Measurements from ENCODE around the gene GCLC. TPM values are rescaled to one million over a fixed set of nuclear protein-coding genes. Genes with fewer than 3 reads are reported as not detected.

GCLC gene
- polyA plus RNA-seq, 3 donors = 6.4 to 15.7 (median 10.1) TPM

DNA sequence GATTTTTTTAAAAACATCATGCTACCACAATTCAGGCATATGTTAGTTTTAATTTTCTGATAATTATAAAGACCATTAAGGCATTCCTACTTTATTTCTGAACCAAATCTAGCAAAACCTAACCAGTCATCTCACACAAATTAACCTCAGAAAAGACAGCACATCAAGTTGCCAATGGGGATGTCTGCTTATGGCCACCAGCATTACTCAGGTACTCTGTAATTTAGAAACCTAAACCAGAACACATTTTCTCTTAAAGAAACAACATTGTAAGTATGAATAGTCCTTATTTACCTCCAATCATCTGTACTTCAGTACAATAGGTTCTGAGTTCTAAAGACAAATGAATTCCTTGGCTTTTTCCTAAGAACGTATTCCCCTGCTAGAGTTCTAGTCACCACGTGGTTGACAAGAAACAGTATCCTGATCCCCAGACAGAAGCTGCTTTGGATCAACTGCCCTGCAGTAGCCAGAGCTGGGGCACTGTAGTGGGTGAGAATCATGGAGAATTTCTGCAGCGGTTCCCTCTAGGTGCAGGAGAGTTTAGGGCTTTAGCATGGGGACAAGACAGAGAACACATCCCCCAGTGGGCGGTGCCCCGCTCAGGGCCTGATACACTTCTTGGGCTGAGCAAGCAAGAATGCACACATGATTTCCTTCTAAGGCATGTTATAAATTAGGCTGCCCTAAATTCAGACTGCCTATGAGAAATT, 15.4 kb downstream of the GCLC start:
- Histone ChIP-seq H3K4me2 (replicated peaks; ENCODE audit: extremely low read depth, low read length, poor library complexity, severe bottlenecking) (no peak overlapping the region), H4K20me1 (ENCODE audit: insufficient read depth, low read length) (peaks cover 34% of the 10 kb centered on the region), H3K27me3 (ENCODE audit: control insufficient read depth in 2 of 2, insufficient read depth in 2 of 2, low read length in 2 of 2) (no peaks in the 10 kb centered on the region), H2AFZ (ENCODE audit: insufficient read depth, low read depth, low read length, poor library complexity, severe bottlenecking) (no peak overlapping the region), H3K9ac (ENCODE audit: insufficient read depth, low read length, poor library complexity, severe bottlenecking) (no peak overlapping the region), H3K36me3 (replicated peaks in 1 of 2; ENCODE audit: control insufficient read depth in 1 of 2, insufficient read depth in 2 of 2, low read length in 2 of 2) (no peaks in the 10 kb centered on the region), H3K9me3 (replicated peaks in 1 of 2; ENCODE audit: control insufficient read depth in 1 of 2, insufficient read depth in 1 of 2, low read length in 2 of 2) (no peaks in the 10 kb centered on the region), H3K27ac (ENCODE audit: low read depth in 1 of 2, low read length in 2 of 2) (no peak overlapping the region), H3K4me3 (replicated peaks in 1 of 3; ENCODE audit: low read depth in 2 of 3, low read length in 3 of 3) (no peak overlapping the region), H3K79me2 (ENCODE audit: insufficient read depth, low read length) (peaks cover 80% of the 10 kb centered on the region), H3K4me1 (ENCODE audit: control insufficient read depth in 1 of 2, insufficient read depth in 2 of 2, low read length in 2 of 2) (peaks cover 21 to 25% of the 10 kb centered on the region in 2 donors)
- no peaks in the 10 kb centered on the region for H3K27me3 Mint-ChIP-seq (ENCODE audit: low read depth in 3 of 3)
- H3K4me3 Mint-ChIP-seq = no peak overlapping the region
- DNase-seq = no peak
- intact Hi-C loops (cut with micrococcal nuclease) = no loop called here
- peaks cover 50% of the 10 kb centered on the region for H3K4me1 Mint-ChIP-seq
- no peak for TF ChIP-seq CTCF (IDR thresholded peaks at IDR 0.05)
- H3K36me3 Mint-ChIP-seq = peaks cover 5 to 14% of the 10 kb centered on the region in 2 donors
- H3K9me3 Mint-ChIP-seq = peaks cover 2 to 6% (median 5%) of the 10 kb centered on the region in 7 donors
- WGBS (ENCODE audit: insufficient coverage) = no CpG with 5 or more reads among the region's 5 CpGs
- H3K27ac Mint-ChIP-seq = peak overlapping the region in 1 of 7 donors; percentile 42

DNA sequence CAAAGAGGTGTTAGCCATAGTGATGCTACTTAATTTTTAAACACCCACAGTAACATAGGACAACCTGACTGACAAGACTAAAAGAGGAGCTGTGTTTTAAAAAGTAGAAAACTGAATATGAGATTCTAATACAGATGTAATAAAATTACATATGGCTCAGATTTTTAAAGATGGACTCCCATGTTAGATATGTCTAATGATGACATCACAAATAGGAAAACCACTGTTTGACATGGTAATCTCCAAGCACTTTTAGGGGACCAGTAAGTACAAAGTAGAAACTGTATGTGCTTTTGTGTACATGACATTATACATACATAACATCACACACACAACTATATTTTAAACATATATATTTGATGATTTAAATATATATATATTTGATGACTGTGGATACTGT, 16.8 kb downstream of the GCLC start:
- no peak overlapping the region for H3K9ac ChIP-seq (ENCODE audit: insufficient read depth, low read length, poor library complexity, severe bottlenecking)
- peaks cover 84% of the 10 kb centered on the region for H3K79me2 ChIP-seq (ENCODE audit: insufficient read depth, low read length)
- H3K4me2 ChIP-seq (replicated peaks; ENCODE audit: extremely low read depth, low read length, poor library complexity, severe bottlenecking) = no peak overlapping the region
- Mint-ChIP-seq H3K27ac (no peak overlapping the region), H3K4me1 (peaks cover 44% of the 10 kb centered on the region), H3K27me3 (ENCODE audit: low read depth in 3 of 3) (no peaks in the 10 kb centered on the region), H3K4me3 (no peak overlapping the region), H3K36me3 (peaks cover 5 to 12% of the 10 kb centered on the region in 2 donors), H3K9me3 (no peaks in the 10 kb centered on the region)
- no peaks in the 10 kb centered on the region for H3K36me3 ChIP-seq (replicated peaks in 1 of 2; ENCODE audit: control insufficient read depth in 1 of 2, insufficient read depth in 2 of 2, low read length in 2 of 2)
- no peaks in the 10 kb centered on the region for H3K27me3 ChIP-seq (ENCODE audit: control insufficient read depth in 2 of 2, insufficient read depth in 2 of 2, low read length in 2 of 2)
- no peak overlapping the region for H3K27ac ChIP-seq (ENCODE audit: low read depth in 1 of 2, low read length in 2 of 2)
- no peaks in the 10 kb centered on the region for H3K9me3 ChIP-seq (replicated peaks in 1 of 2; ENCODE audit: control insufficient read depth in 1 of 2, insufficient read depth in 1 of 2, low read length in 2 of 2)
- H3K4me3 ChIP-seq (replicated peaks in 1 of 3; ENCODE audit: low read depth in 2 of 3, low read length in 3 of 3) = no peak overlapping the region
- TF ChIP-seq CTCF (IDR thresholded peaks at IDR 0.05) = no peak
- H3K4me1 ChIP-seq (ENCODE audit: control insufficient read depth in 1 of 2, insufficient read depth in 2 of 2, low read length in 2 of 2) = peaks cover 18 to 20% of the 10 kb centered on the region in 2 donors
- peaks cover 40% of the 10 kb centered on the region for H4K20me1 ChIP-seq (ENCODE audit: insufficient read depth, low read length)
- intact Hi-C loops (cut with micrococcal nuclease) = no loop called here
- DNase-seq = no peak
- H2AFZ ChIP-seq (ENCODE audit: insufficient read depth, low read depth, low read length, poor library complexity, severe bottlenecking) = no peak overlapping the region
